B cell (primary cell): ENCODE data around the gene BATF3.

Source experiments
- EZH2 ChIP-seq: IDR thresholded peaks from 2 replicates; pipeline ENCODE4 v1.6.1; 2012; ENCODE audit warnings: borderline replicate concordance, low read depth, mild to moderate bottlenecking, moderate library complexity, low read length; ENCODE audit not compliant: insufficient read depth, poor library complexity, severe bottlenecking
- TF ChIP-seq, protein P1 (sequence below): fragments of 200-600 bp; IDR thresholded peaks from one replicate; pipeline ENCODE4 v1.8.0; 2022; ENCODE audit warnings: antibody characterized with exemption, mild to moderate bottlenecking

GRCh38 chr1:212700223-212700891 lies 717 bp upstream of the BATF3 start:
- TF ChIP-seq, protein P1, sequence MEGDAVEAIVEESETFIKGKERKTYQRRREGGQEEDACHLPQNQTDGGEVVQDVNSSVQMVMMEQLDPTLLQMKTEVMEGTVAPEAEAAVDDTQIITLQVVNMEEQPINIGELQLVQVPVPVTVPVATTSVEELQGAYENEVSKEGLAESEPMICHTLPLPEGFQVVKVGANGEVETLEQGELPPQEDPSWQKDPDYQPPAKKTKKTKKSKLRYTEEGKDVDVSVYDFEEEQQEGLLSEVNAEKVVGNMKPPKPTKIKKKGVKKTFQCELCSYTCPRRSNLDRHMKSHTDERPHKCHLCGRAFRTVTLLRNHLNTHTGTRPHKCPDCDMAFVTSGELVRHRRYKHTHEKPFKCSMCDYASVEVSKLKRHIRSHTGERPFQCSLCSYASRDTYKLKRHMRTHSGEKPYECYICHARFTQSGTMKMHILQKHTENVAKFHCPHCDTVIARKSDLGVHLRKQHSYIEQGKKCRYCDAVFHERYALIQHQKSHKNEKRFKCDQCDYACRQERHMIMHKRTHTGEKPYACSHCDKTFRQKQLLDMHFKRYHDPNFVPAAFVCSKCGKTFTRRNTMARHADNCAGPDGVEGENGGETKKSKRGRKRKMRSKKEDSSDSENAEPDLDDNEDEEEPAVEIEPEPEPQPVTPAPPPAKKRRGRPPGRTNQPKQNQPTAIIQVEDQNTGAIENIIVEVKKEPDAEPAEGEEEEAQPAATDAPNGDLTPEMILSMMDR, result no peak
- no peak for TF ChIP-seq EZH2
